ENCODE measurements around the gene PGLYRP4.

The PGLYRP4 gene

GRCh38 chr1:153292185-153292584 lies 56.5 kb downstream of the PGLYRP4 start:
- no peak overlapping the region for H3K4me3 ChIP-seq (ENCODE audit: low read length, poor library complexity, severe bottlenecking)
- TF ChIP-seq EZH2phosphoT487 (IDR thresholded peaks at IDR 0.05; ENCODE audit: borderline replicate concordance) (no peak), CTCF (conservative IDR thresholded peaks at IDR 0.05; ENCODE audit: low read length) (no peak)

DNA sequence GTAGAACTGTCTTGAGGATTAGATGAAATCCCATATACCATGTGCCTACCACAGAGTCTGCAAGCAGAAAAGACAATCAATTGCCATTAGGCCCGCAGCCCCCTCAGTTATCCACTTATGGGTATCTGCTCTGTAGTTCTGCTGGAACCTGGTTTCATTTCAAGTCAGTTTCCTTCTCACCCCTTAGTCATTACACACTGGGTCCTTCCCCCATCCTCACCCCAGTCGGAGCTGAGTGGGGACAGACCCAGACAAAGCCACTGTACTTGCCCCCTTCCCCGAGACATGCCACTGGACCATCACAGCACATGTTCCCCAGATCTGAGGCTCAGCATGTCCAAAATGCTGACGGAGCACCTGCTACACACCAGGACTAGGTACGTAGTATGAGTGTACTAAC lies 57.1 kb downstream of the PGLYRP4 start:
- TF ChIP-seq EZH2phosphoT487 (IDR thresholded peaks at IDR 0.05; ENCODE audit: borderline replicate concordance) (no peak), CTCF (conservative IDR thresholded peaks at IDR 0.05; ENCODE audit: low read length) (no peak)
- Histone ChIP-seq H3K9ac (ENCODE audit: low read depth, low read length, poor library complexity, severe bottlenecking) (no peak overlapping the region), H3F3A (ENCODE audit: low read depth) (no peaks in the 10 kb centered on the region), H3K4me3 (ENCODE audit: low read length, poor library complexity, severe bottlenecking) (no peak overlapping the region), H3K9me2 (replicated peaks; ENCODE audit: low read depth, low read length) (no peaks in the 10 kb centered on the region), H3K4me1 (ENCODE audit: insufficient read depth, low read length, poor library complexity, severe bottlenecking) (peaks cover 55% of the 10 kb centered on the region), H3K4me2 (ENCODE audit: low read depth, low read length, poor library complexity, severe bottlenecking) (no peak overlapping the region), H3K9me3 (ENCODE audit: insufficient read depth, low read depth, low read length) (no peaks in the 10 kb centered on the region), H4K20me1 (ENCODE audit: insufficient read depth, low read length, poor library complexity, severe bottlenecking) (no peaks in the 10 kb centered on the region), H3K36me3 (ENCODE audit: insufficient read depth, low read length) (no peaks in the 10 kb centered on the region), H3K27me3 (ENCODE audit: insufficient read depth, low read length, poor library complexity, severe bottlenecking) (no peaks in the 10 kb centered on the region), H2AFZ (ENCODE audit: low read length) (no peak overlapping the region), H3K79me2 (ENCODE audit: insufficient read depth, low read length) (no peaks in the 10 kb centered on the region)

More at GRCh38 chr1:153292185-153292584, 56.5 kb downstream of the PGLYRP4 start:
- Histone ChIP-seq H3K9me2 (replicated peaks; ENCODE audit: low read depth, low read length) (no peaks in the 10 kb centered on the region), H3K27me3 (ENCODE audit: insufficient read depth, low read length, poor library complexity, severe bottlenecking) (no peaks in the 10 kb centered on the region), H3F3A (ENCODE audit: low read depth) (no peaks in the 10 kb centered on the region), H4K20me1 (ENCODE audit: insufficient read depth, low read length, poor library complexity, severe bottlenecking) (no peaks in the 10 kb centered on the region), H3K9ac (ENCODE audit: low read depth, low read length, poor library complexity, severe bottlenecking) (peak overlapping the region; percentile 53), H3K4me1 (ENCODE audit: insufficient read depth, low read length, poor library complexity, severe bottlenecking) (peaks cover 60% of the 10 kb centered on the region), H3K4me2 (ENCODE audit: low read depth, low read length, poor library complexity, severe bottlenecking) (no peak overlapping the region), H3K9me3 (ENCODE audit: insufficient read depth, low read depth, low read length) (no peaks in the 10 kb centered on the region), H3K79me2 (ENCODE audit: insufficient read depth, low read length) (no peaks in the 10 kb centered on the region), H3K36me3 (ENCODE audit: insufficient read depth, low read length) (no peaks in the 10 kb centered on the region), H2AFZ (ENCODE audit: low read length) (no peak overlapping the region)

DNA sequence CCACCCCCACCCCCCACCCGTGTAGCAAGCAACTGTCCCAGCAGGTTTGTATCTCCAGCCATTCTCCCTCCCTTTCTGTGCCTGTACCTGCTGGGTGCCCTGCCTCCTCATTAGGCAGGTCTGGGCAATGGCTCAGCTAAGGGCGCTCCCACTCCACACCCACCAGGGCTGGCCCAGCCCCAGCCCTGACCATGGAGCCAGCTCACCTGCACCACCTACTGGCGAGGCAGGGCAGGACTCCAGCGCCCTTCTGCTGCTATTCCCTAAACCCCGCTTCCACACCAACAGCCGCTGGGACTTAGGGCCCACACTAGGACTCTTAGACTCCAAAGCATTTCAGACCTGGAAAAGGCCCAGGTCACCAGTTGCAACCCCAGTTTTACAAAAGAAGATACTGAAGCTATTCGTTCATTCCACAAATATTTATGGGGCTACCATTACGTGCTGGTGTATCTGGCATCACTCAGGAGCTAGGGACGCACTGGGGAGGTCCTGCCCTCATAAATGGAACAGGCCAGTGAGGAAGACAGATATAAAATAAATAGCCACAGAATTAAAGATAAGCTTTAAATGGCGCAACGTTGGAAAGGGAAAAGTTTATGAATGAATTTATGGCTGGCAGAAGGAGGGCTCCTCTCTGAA lies 59.9 kb downstream of the PGLYRP4 start:
- Histone ChIP-seq H3K9me3 (ENCODE audit: insufficient read depth, low read depth, low read length) (no peaks in the 10 kb centered on the region), H3K4me3 (ENCODE audit: low read length, poor library complexity, severe bottlenecking) (no peak overlapping the region), H3K4me1 (ENCODE audit: insufficient read depth, low read length, poor library complexity, severe bottlenecking) (peaks cover 34% of the 10 kb centered on the region), H3K36me3 (ENCODE audit: insufficient read depth, low read length) (no peaks in the 10 kb centered on the region), H3K9me2 (replicated peaks; ENCODE audit: low read depth, low read length) (no peaks in the 10 kb centered on the region), H2AFZ (ENCODE audit: low read length) (no peak overlapping the region), H3K9ac (ENCODE audit: low read depth, low read length, poor library complexity, severe bottlenecking) (no peak overlapping the region), H3F3A (ENCODE audit: low read depth) (no peaks in the 10 kb centered on the region), H3K4me2 (ENCODE audit: low read depth, low read length, poor library complexity, severe bottlenecking) (no peak overlapping the region), H3K79me2 (ENCODE audit: insufficient read depth, low read length) (no peaks in the 10 kb centered on the region), H4K20me1 (ENCODE audit: insufficient read depth, low read length, poor library complexity, severe bottlenecking) (no peaks in the 10 kb centered on the region), H3K27me3 (ENCODE audit: insufficient read depth, low read length, poor library complexity, severe bottlenecking) (no peaks in the 10 kb centered on the region)
- TF ChIP-seq EZH2phosphoT487 (IDR thresholded peaks at IDR 0.05; ENCODE audit: borderline replicate concordance) (no peak), CTCF (conservative IDR thresholded peaks at IDR 0.05; ENCODE audit: low read length) (peak; percentile 70)
